Prostate gland (tissue), 2 donors: ENCODE measurements around the gene ULK4. TPM values are rescaled to one million over a fixed set of nuclear protein-coding genes. Genes with fewer than 3 reads are reported as not detected.

Experiments used
- DNase-seq: peaks from one replicate; pipeline ENCODE4 v3.0.0-alpha.2; 2019; ENCODE audit warnings: low spot score
- H3K27ac ChIP-seq, 2 donors: fragments of 200-600 bp; sonication (generic); 2 replicates each; pipeline ENCODE4 v1.5.1; 2017 to 2019
- H3K27me3 ChIP-seq: fragments of 200-600 bp; sonication (generic); replicated peaks from 2 replicates; pipeline ENCODE4 v1.5.1; 2019; ENCODE audit not compliant: insufficient read depth
- H3K36me3 ChIP-seq, 2 donors: fragments of 200-600 bp; sonication (generic); 1 replicate in 1 of 2; 2 replicates in 1 of 2; pipeline versions ENCODE4 v1.5.1 to v1.8.1; 2017 to 2019
- H3K4me1 ChIP-seq: fragments of 200-600 bp; sonication (generic); replicated peaks from 2 replicates; pipeline ENCODE4 v1.5.1; 2019
- H3K4me3 ChIP-seq, 2 donors: fragments of 200-600 bp; sonication (generic); 2 replicates each; pipeline ENCODE4 v1.5.1; 2017 to 2019
- H3K9me3 ChIP-seq: fragments of 200-600 bp; sonication (generic); 2 replicates; pipeline ENCODE4 v1.5.1; 2017
- POLR2A ChIP-seq: fragments of 450-650 bp; IDR thresholded peaks from one replicate; pipeline ENCODE4 v1.6.1; 2016; ENCODE audit warnings: antibody characterized with exemption, mild to moderate bottlenecking
- POLR2AphosphoS5 ChIP-seq: sonication (generic); formaldehyde crosslinking; IDR thresholded peaks from one replicate; pipeline ENCODE4 v1.6.1; 2017; ENCODE audit warnings: antibody characterized with exemption
- WGBS: methylation state at CpG from one replicate; pipeline ENCODE4 v1.1.5; 2018; 5-methylcytosine and 5-hydroxymethylcytosine counted together
- intact Hi-C: fragments of 100-400 bp; cut with DNase I; formaldehyde crosslinking; loops from one replicate; pipeline ENCODE4 v1.14.2; 2022
- total RNA-seq, 2 donors: library from RNA; depleted of rRNA; stranded (reverse); fragments of >200 nt; gene quantifications; one replicate each; pipeline ENCODE4 v1.1.0, GENCODE V29; 2016
- TF ChIP-seq, protein P1 (sequence below), 4 experiments: fragments of 200-600 bp in 2 of 4; fragments of 450-650 bp in 2 of 4; sonication (generic) in 2 of 4; IDR thresholded peaks; 1 replicate in 3 of 4; 2 replicates in 1 of 4; pipeline ENCODE4 v1.5.1; 2016 to 2019; ENCODE audit warnings: antibody characterized with exemption in 4 of 4, mild to moderate bottlenecking in 2 of 4, moderate library complexity in 2 of 4

The ULK4 gene
- total RNA-seq, 2 donors from 2014 or later: 23.1 to 33.7 TPM

DNA sequence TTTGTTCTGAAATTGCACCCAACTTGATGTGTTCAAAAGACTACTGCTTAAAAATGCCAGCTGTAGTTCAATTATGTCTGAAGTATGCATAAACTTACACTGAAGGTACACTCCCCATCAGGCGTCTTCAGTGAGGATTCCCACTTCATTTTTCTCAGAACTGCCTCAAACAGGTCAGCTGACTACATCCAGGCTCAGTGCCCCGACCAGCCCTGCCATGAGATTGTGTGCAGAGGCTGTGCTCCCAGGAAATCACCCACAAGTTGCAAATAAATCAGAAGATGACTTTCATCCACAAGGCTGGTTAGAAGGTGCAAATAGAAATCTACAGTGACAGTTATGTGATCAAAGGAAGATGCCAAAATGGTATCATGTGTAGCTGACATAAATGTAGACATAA, 711.1 kb downstream of the ULK4 start:
- no peak overlapping the region for H3K4me3 ChIP-seq
- no peaks in the 10 kb centered on the region for H3K4me1 ChIP-seq
- no peak overlapping the region for H3K27ac ChIP-seq
- no peaks in the 10 kb centered on the region for H3K36me3 ChIP-seq
- no peaks in the 10 kb centered on the region for H3K27me3 ChIP-seq
- no peak for DNase-seq
- 65% methylated on average over 2 of the region's 2 CpGs for WGBS
- no peaks in the 10 kb centered on the region for H3K9me3 ChIP-seq
- TF ChIP-seq, protein P1, sequence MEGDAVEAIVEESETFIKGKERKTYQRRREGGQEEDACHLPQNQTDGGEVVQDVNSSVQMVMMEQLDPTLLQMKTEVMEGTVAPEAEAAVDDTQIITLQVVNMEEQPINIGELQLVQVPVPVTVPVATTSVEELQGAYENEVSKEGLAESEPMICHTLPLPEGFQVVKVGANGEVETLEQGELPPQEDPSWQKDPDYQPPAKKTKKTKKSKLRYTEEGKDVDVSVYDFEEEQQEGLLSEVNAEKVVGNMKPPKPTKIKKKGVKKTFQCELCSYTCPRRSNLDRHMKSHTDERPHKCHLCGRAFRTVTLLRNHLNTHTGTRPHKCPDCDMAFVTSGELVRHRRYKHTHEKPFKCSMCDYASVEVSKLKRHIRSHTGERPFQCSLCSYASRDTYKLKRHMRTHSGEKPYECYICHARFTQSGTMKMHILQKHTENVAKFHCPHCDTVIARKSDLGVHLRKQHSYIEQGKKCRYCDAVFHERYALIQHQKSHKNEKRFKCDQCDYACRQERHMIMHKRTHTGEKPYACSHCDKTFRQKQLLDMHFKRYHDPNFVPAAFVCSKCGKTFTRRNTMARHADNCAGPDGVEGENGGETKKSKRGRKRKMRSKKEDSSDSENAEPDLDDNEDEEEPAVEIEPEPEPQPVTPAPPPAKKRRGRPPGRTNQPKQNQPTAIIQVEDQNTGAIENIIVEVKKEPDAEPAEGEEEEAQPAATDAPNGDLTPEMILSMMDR (IDR thresholded peaks at IDR 0.05): no peak
- TF ChIP-seq POLR2A: no peak
- intact Hi-C loops: no loop called here

GRCh38 chr3:41249318-41249717, 712.6 kb downstream of the ULK4 start:
- WGBS: 97% methylated on average over 3 of the region's 3 CpGs
- no peaks in the 10 kb centered on the region for H3K9me3 ChIP-seq
- no peaks in the 10 kb centered on the region for H3K4me1 ChIP-seq
- intact Hi-C loops: no loop called here
- no peak overlapping the region for H3K27ac ChIP-seq
- no peaks in the 10 kb centered on the region for H3K36me3 ChIP-seq
- H3K4me3 ChIP-seq: no peak overlapping the region
- DNase-seq: no peak
- TF ChIP-seq POLR2A: no peak
- TF ChIP-seq POLR2AphosphoS5: no peak
- TF ChIP-seq, protein P1 (IDR thresholded peaks at IDR 0.05): no peak
- no peaks in the 10 kb centered on the region for H3K27me3 ChIP-seq

GRCh38 chr3:41248525-41248924, 713.4 kb downstream of the ULK4 start:
- no peaks in the 10 kb centered on the region for H3K4me1 ChIP-seq
- no peak for DNase-seq
- no peaks in the 10 kb centered on the region for H3K9me3 ChIP-seq
- TF ChIP-seq POLR2A (no peak), POLR2AphosphoS5 (no peak)
- TF ChIP-seq, protein P1 (IDR thresholded peaks at IDR 0.05): no peak
- WGBS: 81% methylated on average over 3 of the region's 3 CpGs
- intact Hi-C loops: no loop called here
- no peak overlapping the region for H3K27ac ChIP-seq
- H3K27me3 ChIP-seq: no peaks in the 10 kb centered on the region
- H3K4me3 ChIP-seq: no peak overlapping the region
- no peaks in the 10 kb centered on the region for H3K36me3 ChIP-seq

GRCh38 chr3:41247055-41248004, 714.6 kb downstream of the ULK4 start:
- H3K27ac ChIP-seq: no peak overlapping the region
- no peak overlapping the region for H3K4me3 ChIP-seq
- H3K4me1 ChIP-seq: no peaks in the 10 kb centered on the region
- TF ChIP-seq, protein P1 (IDR thresholded peaks at IDR 0.05): no peak
- TF ChIP-seq POLR2A (no peak), POLR2AphosphoS5 (no peak)
- H3K9me3 ChIP-seq: no peaks in the 10 kb centered on the region
- no peaks in the 10 kb centered on the region for H3K36me3 ChIP-seq
- 58% methylated on average over 12 of the region's 12 CpGs for WGBS
- H3K27me3 ChIP-seq: no peaks in the 10 kb centered on the region
- DNase-seq: no peak
- intact Hi-C loops: no loop called here
